Prostate gland (tissue), 2 donors: ENCODE measurements around the gene ZMIZ1. TPM values are rescaled to one million over a fixed set of nuclear protein-coding genes. Genes with fewer than 3 reads are reported as not detected.

Experiments used
- DNase-seq: peaks from one replicate; pipeline ENCODE4 v3.0.0-alpha.2; 2019; ENCODE audit warnings: low spot score
- H3K27ac ChIP-seq, 2 donors: fragments of 200-600 bp; sonication (generic); 2 replicates each; pipeline ENCODE4 v1.5.1; 2017 to 2019
- H3K27me3 ChIP-seq: fragments of 200-600 bp; sonication (generic); replicated peaks from 2 replicates; pipeline ENCODE4 v1.5.1; 2019; ENCODE audit not compliant: insufficient read depth
- H3K36me3 ChIP-seq, 2 donors: fragments of 200-600 bp; sonication (generic); 1 replicate in 1 of 2; 2 replicates in 1 of 2; pipeline versions ENCODE4 v1.5.1 to v1.8.1; 2017 to 2019
- H3K4me1 ChIP-seq: fragments of 200-600 bp; sonication (generic); replicated peaks from 2 replicates; pipeline ENCODE4 v1.5.1; 2019
- H3K4me3 ChIP-seq, 2 donors: fragments of 200-600 bp; sonication (generic); 2 replicates each; pipeline ENCODE4 v1.5.1; 2017 to 2019
- H3K9me3 ChIP-seq: fragments of 200-600 bp; sonication (generic); 2 replicates; pipeline ENCODE4 v1.5.1; 2017
- POLR2A ChIP-seq: fragments of 450-650 bp; IDR thresholded peaks from one replicate; pipeline ENCODE4 v1.6.1; 2016; ENCODE audit warnings: antibody characterized with exemption, mild to moderate bottlenecking
- POLR2AphosphoS5 ChIP-seq: sonication (generic); formaldehyde crosslinking; IDR thresholded peaks from one replicate; pipeline ENCODE4 v1.6.1; 2017; ENCODE audit warnings: antibody characterized with exemption
- WGBS: methylation state at CpG from one replicate; pipeline ENCODE4 v1.1.5; 2018; 5-methylcytosine and 5-hydroxymethylcytosine counted together
- intact Hi-C: fragments of 100-400 bp; cut with DNase I; formaldehyde crosslinking; loops from one replicate; pipeline ENCODE4 v1.14.2; 2022
- total RNA-seq, 2 donors: library from RNA; depleted of rRNA; stranded (reverse); fragments of >200 nt; gene quantifications; one replicate each; pipeline ENCODE4 v1.1.0, GENCODE V29; 2016
- TF ChIP-seq, protein P1 (sequence below), 4 experiments: fragments of 200-600 bp in 2 of 4; fragments of 450-650 bp in 2 of 4; sonication (generic) in 2 of 4; IDR thresholded peaks; 1 replicate in 3 of 4; 2 replicates in 1 of 4; pipeline ENCODE4 v1.5.1; 2016 to 2019; ENCODE audit warnings: antibody characterized with exemption in 4 of 4, mild to moderate bottlenecking in 2 of 4, moderate library complexity in 2 of 4

The ZMIZ1 gene
- total RNA-seq, 2 donors from 2014 or later: 69.6 to 78.5 TPM

DNA sequence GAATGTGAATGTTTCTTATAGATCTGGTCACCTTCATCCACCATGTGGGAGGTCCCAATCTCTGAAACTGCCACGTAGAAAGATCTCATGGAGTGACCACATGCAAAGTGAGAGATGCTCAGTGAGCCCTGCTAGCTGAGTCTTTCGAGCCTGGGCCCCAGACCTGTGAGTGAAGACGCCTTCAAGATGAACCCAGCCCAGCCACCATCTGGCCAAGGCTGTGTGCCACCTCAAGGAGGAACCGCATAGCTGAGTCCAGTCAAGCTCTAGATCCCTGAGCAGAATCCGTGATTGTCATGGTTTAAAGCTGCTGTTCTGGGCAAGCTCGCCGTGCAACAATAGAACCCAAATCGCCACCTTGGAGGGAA, 258.3 kb downstream of the ZMIZ1 start:
- no peak overlapping the region for H3K4me3 ChIP-seq
- H3K4me1 ChIP-seq: no peaks in the 10 kb centered on the region
- DNase-seq: no peak
- no peaks in the 10 kb centered on the region for H3K27me3 ChIP-seq
- H3K36me3 ChIP-seq: no peaks in the 10 kb centered on the region
- intact Hi-C loops: no loop called here
- no peak overlapping the region for H3K27ac ChIP-seq
- WGBS: 93% methylated on average over 8 of the region's 8 CpGs
- H3K9me3 ChIP-seq: no peaks in the 10 kb centered on the region
- TF ChIP-seq, protein P1, sequence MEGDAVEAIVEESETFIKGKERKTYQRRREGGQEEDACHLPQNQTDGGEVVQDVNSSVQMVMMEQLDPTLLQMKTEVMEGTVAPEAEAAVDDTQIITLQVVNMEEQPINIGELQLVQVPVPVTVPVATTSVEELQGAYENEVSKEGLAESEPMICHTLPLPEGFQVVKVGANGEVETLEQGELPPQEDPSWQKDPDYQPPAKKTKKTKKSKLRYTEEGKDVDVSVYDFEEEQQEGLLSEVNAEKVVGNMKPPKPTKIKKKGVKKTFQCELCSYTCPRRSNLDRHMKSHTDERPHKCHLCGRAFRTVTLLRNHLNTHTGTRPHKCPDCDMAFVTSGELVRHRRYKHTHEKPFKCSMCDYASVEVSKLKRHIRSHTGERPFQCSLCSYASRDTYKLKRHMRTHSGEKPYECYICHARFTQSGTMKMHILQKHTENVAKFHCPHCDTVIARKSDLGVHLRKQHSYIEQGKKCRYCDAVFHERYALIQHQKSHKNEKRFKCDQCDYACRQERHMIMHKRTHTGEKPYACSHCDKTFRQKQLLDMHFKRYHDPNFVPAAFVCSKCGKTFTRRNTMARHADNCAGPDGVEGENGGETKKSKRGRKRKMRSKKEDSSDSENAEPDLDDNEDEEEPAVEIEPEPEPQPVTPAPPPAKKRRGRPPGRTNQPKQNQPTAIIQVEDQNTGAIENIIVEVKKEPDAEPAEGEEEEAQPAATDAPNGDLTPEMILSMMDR (IDR thresholded peaks at IDR 0.05): no peak
- TF ChIP-seq POLR2A (no peak), POLR2AphosphoS5 (no peak)

DNA sequence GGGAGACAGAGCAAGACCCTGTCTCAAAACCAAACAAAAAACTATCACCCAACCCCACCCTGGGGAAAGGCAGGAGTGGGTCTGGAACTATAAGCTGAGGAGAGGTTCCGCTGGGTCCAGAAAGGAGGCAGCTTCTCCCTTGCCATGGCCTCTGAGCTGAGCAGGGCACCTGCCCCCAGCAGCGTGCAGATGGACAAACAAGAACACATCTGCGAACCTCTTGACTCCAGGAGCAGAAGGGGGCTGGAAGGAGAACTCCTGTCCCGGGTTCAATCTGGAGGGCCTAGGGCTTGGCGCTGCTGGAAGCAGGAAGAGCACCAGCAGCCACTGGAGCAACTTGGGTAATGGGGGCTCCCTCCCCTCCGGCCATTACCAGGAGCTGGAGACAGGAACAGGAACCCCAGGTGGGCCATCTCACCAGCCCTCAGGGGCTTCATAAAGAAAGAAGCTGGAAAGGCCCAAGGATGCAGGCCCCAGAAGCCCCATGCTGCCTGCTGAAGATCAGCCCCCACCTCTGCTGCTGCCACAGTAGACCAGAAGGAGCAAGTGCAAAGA, 259.5 kb downstream of the ZMIZ1 start:
- H3K4me3 ChIP-seq: no peak overlapping the region
- H3K27me3 ChIP-seq: no peaks in the 10 kb centered on the region
- no peaks in the 10 kb centered on the region for H3K36me3 ChIP-seq
- no peaks in the 10 kb centered on the region for H3K4me1 ChIP-seq
- no peak for TF ChIP-seq POLR2AphosphoS5
- TF ChIP-seq, protein P1 (IDR thresholded peaks at IDR 0.05): no peak
- no peak for TF ChIP-seq POLR2A
- H3K9me3 ChIP-seq: no peaks in the 10 kb centered on the region
- intact Hi-C loops: no loop called here
- H3K27ac ChIP-seq: no peak overlapping the region
- no peak for DNase-seq
- WGBS: 78% methylated on average over 6 of the region's 6 CpGs

DNA sequence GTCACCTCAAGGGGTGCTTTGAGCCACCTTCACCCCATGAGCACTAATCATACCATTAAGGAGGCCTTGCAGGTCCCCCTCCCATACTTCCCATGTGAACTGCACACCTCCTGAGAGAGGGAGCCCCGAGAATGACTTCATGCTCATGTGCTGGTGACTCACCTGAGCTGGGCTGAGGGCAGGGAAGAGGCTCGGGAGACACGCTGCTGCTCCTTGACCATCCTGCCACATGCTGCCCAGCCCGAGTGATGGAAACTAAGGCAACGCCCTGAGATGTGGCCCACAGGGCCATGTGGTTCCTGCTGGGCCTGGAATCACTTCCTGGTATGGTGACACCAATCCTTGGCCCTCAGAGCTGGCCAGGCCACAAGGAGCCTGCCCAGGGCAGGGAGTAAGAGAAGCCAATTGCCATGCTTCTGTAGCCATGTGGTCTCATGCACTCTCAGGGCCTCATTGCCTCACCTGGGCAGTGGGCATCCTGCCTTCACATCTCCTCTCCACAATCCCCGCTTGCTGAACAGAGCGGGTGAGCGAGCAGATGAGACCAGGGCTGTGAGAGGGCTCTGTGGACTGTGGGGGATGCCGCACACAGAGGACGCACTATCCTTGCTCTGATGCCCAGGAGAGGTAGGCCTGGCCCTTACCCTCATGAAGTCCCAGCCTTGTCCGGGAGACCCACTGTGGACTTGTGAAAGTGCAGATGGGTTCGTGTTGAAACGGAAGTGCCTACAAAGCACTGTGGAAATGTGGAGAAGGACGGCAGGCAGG, 260.2 kb downstream of the ZMIZ1 start:
- Histone ChIP-seq H3K36me3 (no peaks in the 10 kb centered on the region), H3K9me3 (no peaks in the 10 kb centered on the region), H3K27me3 (no peaks in the 10 kb centered on the region), H3K4me1 (no peaks in the 10 kb centered on the region), H3K4me3 (no peak overlapping the region), H3K27ac (no peak overlapping the region)
- no peak for TF ChIP-seq POLR2A
- TF ChIP-seq POLR2AphosphoS5: no peak
- TF ChIP-seq, protein P1 (IDR thresholded peaks at IDR 0.05): no peak
- no peak for DNase-seq
- WGBS: 92% methylated on average over 14 of the region's 14 CpGs
- intact Hi-C loops: no loop called here

DNA sequence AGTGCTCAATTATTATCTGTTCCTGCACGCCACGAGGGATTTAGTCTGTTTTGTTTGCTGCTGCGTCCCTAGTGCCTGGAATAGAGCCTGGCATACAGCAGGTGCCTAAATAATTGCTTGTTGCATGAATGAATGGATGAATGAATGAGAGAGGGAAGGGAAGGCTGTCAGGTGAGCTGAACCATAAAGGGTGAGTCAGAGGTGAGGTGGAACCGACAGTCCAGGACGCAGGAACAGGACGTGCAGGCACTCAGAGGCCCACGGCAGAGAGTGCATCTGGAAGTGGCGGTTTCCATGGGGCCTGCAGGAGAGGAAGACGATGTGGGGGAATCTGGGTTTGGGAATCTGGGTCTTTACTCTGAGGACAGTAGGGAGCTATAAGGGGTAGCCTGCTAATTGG, 260.8 kb downstream of the ZMIZ1 start:
- no peak for DNase-seq
- TF ChIP-seq POLR2A (no peak), POLR2AphosphoS5 (no peak)
- TF ChIP-seq, protein P1 (IDR thresholded peaks at IDR 0.05): no peak
- Histone ChIP-seq H3K27ac (no peak overlapping the region), H3K4me3 (no peak overlapping the region), H3K9me3 (no peaks in the 10 kb centered on the region), H3K27me3 (no peaks in the 10 kb centered on the region), H3K36me3 (no peaks in the 10 kb centered on the region), H3K4me1 (no peaks in the 10 kb centered on the region)
- 93% methylated on average over 9 of the region's 9 CpGs for WGBS
- intact Hi-C loops: no loop called here

DNA sequence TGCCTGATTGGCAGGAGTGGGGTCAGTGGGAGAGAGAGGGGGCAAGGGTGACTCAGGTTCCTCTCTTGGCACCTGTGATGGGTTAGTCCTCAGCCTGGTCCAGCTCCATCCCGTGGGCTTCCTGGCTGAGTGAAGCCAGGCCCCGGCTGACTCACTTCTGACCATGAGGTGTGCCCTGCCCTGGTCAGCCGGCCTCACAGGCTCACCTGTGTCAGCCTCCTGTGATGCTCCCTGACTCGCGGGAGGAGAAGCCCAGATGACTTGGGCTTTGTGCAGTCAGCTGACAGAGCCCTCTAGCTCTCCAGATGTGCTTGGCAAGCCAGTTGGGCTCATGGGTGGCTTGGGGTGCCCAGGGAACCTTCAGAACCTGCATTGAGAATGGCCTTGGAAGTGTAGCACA, 262.5 kb downstream of the ZMIZ1 start:
- H3K4me3 ChIP-seq: no peak overlapping the region

More for the DNA sequence above, 262.5 kb downstream of the ZMIZ1 start:
- intact Hi-C loops: no loop called here
- no peaks in the 10 kb centered on the region for H3K36me3 ChIP-seq
- H3K27me3 ChIP-seq: no peaks in the 10 kb centered on the region
- TF ChIP-seq POLR2AphosphoS5 (no peak), POLR2A (no peak)
- TF ChIP-seq, protein P1 (IDR thresholded peaks at IDR 0.05): no peak
- no peak overlapping the region for H3K27ac ChIP-seq
- no peaks in the 10 kb centered on the region for H3K9me3 ChIP-seq
- H3K4me1 ChIP-seq: no peaks in the 10 kb centered on the region
- no peak for DNase-seq
- WGBS: 89% methylated on average over 5 of the region's 5 CpGs
